OCI-LY3 (cell line): ENCODE measurements around the gene CAMK1D.

Source experiments
- H2AFZ ChIP-seq: fragments of 200-600, 300-600 bp; shearing (Covaris generic); 2 replicates; pipeline ENCODE4 v1.6.0; 2014; ENCODE audit warnings: antibody characterized with exemption, low read depth, low read length
- H3K27ac ChIP-seq: fragments of 200-600, 300-600 bp; sonication (generic); 2 replicates; pipeline ENCODE4 v1.5.1; 2014; ENCODE audit warnings: mild to moderate bottlenecking, low read length, moderate library complexity, mixed read lengths
- H3K27me3 ChIP-seq: fragments of 200-600, 300-600 bp; sonication (generic); 2 replicates; pipeline ENCODE4 v1.6.1; 2014; ENCODE audit warnings: low read depth, low read length, mixed read lengths
- H3K36me3 ChIP-seq: fragments of 200-600, 300-600 bp; sonication (generic); replicated peaks from 2 replicates; pipeline ENCODE3; 2014; ENCODE audit warnings: low read depth, low read length, mixed read lengths
- H3K4me1 ChIP-seq: fragments of 300-600, 200-600 bp; sonication (generic); 2 replicates; pipeline ENCODE4 v1.6.1; 2014; ENCODE audit warnings: low read length, mixed read lengths
- H3K4me2 ChIP-seq: fragments of 200-600, 300-600 bp; sonication (generic); 2 replicates; pipeline ENCODE4 v1.6.1; 2014; ENCODE audit warnings: low read length, mixed read lengths
- H3K4me3 ChIP-seq: fragments of 300-600, 200-600 bp; sonication (generic); 2 replicates; pipeline ENCODE4 v1.5.1; 2014; ENCODE audit warnings: antibody characterized with exemption, mild to moderate bottlenecking, low read length, moderate library complexity
- H3K79me2 ChIP-seq: fragments of 300-600, 200-600 bp; shearing (Covaris generic); 2 replicates; pipeline ENCODE4 v1.6.1; 2014; ENCODE audit warnings: mild to moderate bottlenecking, low read length, mixed read lengths
- H3K9ac ChIP-seq: fragments of 300-600, 200-600 bp; shearing (Covaris generic); 2 replicates; pipeline ENCODE4 v1.6.0; 2014; ENCODE audit warnings: mild to moderate bottlenecking, low read length, moderate library complexity
- H3K9me3 ChIP-seq: fragments of 200-600, 300-600 bp; shearing (Covaris generic); 2 replicates; pipeline ENCODE4 v1.6.1; 2014; ENCODE audit warnings: low read length, mixed read lengths; ENCODE audit not compliant: insufficient read depth
- H4K20me1 ChIP-seq: fragments of 200-600, 300-600 bp; sonication (generic); 2 replicates; pipeline ENCODE4 v1.6.1; 2016; ENCODE audit warnings: low read length, mixed read lengths; ENCODE audit not compliant: insufficient read depth
- CTCF ChIP-seq: fragments of 200-600, 300-600 bp; sonication (generic); IDR thresholded peaks from 2 replicates; pipeline ENCODE4 v1.5.1; 2014; ENCODE audit warnings: antibody characterized with exemption, low read length, low read depth
- EZH2phosphoT487 ChIP-seq: fragments of 200-600 bp; shearing (Covaris generic); IDR thresholded peaks from 2 replicates; pipeline ENCODE4 v1.6.1; 2018; ENCODE audit warnings: antibody characterized with exemption, mixed run types, low read depth

The CAMK1D gene

GRCh38 chr10:12841426-12841825, 492.1 kb downstream of the CAMK1D start:
- H3K79me2 ChIP-seq, result no peaks in the 10 kb centered on the region
- H3K27ac ChIP-seq, result no peak overlapping the region
- no peak overlapping the region for H3K4me3 ChIP-seq
- H2AFZ ChIP-seq, result no peak overlapping the region
- H3K27me3 ChIP-seq, result no peaks in the 10 kb centered on the region
- no peak overlapping the region for H3K9ac ChIP-seq
- no peaks in the 10 kb centered on the region for H3K9me3 ChIP-seq
- TF ChIP-seq EZH2phosphoT487 (no peak), CTCF (no peak)
- H3K4me2 ChIP-seq, result no peak overlapping the region
- no peaks in the 10 kb centered on the region for H3K4me1 ChIP-seq
- H3K36me3 ChIP-seq, result no peaks in the 10 kb centered on the region
- H4K20me1 ChIP-seq, result no peaks in the 10 kb centered on the region

- Histone ChIP-seq H4K20me1 (no peaks in the 10 kb centered on the region), H3K9me3 (no peaks in the 10 kb centered on the region), H3K4me2 (no peak overlapping the region), H3K36me3 (no peaks in the 10 kb centered on the region), H3K4me3 (no peak overlapping the region), H3K79me2 (no peaks in the 10 kb centered on the region), H3K27ac (no peak overlapping the region), H3K27me3 (no peaks in the 10 kb centered on the region), H3K9ac (no peak overlapping the region), H3K4me1 (no peaks in the 10 kb centered on the region), H2AFZ (no peak overlapping the region)
- TF ChIP-seq EZH2phosphoT487 (no peak), CTCF (no peak)
These were observed 492.5 kb downstream of the CAMK1D start for GRCh38 chr10:12841826-12842225.

GRCh38 chr10:12842310-12842709, 493.0 kb downstream of the CAMK1D start:
- TF ChIP-seq CTCF, result no peak
- TF ChIP-seq EZH2phosphoT487, result no peak
- Histone ChIP-seq H3K9ac (no peak overlapping the region), H3K4me2 (no peak overlapping the region)

GRCh38 chr10:12843296-12843945, 494.1 kb downstream of the CAMK1D start:
- TF ChIP-seq EZH2phosphoT487 (no peak), CTCF (no peak)
- Histone ChIP-seq H3K27ac (no peak overlapping the region), H3K36me3 (no peaks in the 10 kb centered on the region), H3K4me2 (no peak overlapping the region), H3K4me1 (no peaks in the 10 kb centered on the region), H3K4me3 (no peak overlapping the region), H3K79me2 (no peaks in the 10 kb centered on the region), H3K27me3 (no peaks in the 10 kb centered on the region), H3K9ac (no peak overlapping the region), H2AFZ (no peak overlapping the region), H3K9me3 (no peaks in the 10 kb centered on the region), H4K20me1 (no peaks in the 10 kb centered on the region)

More at GRCh38 chr10:12842310-12842709, 493.0 kb downstream of the CAMK1D start:
- Histone ChIP-seq H3K79me2 (no peaks in the 10 kb centered on the region), H3K9me3 (no peaks in the 10 kb centered on the region), H3K27ac (no peak overlapping the region), H3K36me3 (no peaks in the 10 kb centered on the region), H3K27me3 (no peaks in the 10 kb centered on the region), H4K20me1 (no peaks in the 10 kb centered on the region), H3K4me3 (no peak overlapping the region), H3K4me1 (no peaks in the 10 kb centered on the region), H2AFZ (no peak overlapping the region)
